ENCODE measurements around the gene MUC2. TPM values are rescaled to one million over a fixed set of nuclear protein-coding genes. Genes with fewer than 3 reads are reported as not detected.

Gene MUC2
- total RNA-seq = not detected in 2 replicates

GRCh38 chr11:1074244-1075221 is at the start of gene MUC2:
TSS of gene MUC2 (plus strand) at chr11:1074874.

GRCh38 chr11:1036303-1036923 is 38.3 kb upstream of the MUC2 start, which contains the start of gene MUC6:
TSS of gene MUC6 (minus strand) at chr11:1036718. CDS start at chr11:1036655, 63 bp downstream.

Other genes starting within 250 kb of the MUC2 start
- 0.43 and 2.4 TPM in 2 replicates for gene CRACR2B, start 247.0 kb upstream of the MUC2 start, total RNA-seq
- gene CD151, start 241.9 kb upstream of the MUC2 start, total RNA-seq = 274 and 430 TPM in 2 replicates
- 15.1 and 37.4 TPM in 2 replicates for gene POLR2L, start 232.3 kb upstream of the MUC2 start, total RNA-seq
- 45.0 and 53.3 TPM in 2 replicates for gene TSPAN4, start 232.0 kb upstream of the MUC2 start, total RNA-seq
- 56.9 and 59.9 TPM in 2 replicates for gene CHID1, start 164.1 kb upstream of the MUC2 start, total RNA-seq
- gene AP2A2, start 149.0 kb upstream of the MUC2 start, total RNA-seq = 16.4 and 17.1 TPM in 2 replicates
- not detected in 2 replicates for gene MUC6, start 38.2 kb upstream of the MUC2 start, total RNA-seq
- under 0.01 TPM in 1 of 2 replicates, not detected in the other for gene MUC5AC, start 83.1 kb downstream of the MUC2 start, total RNA-seq
- gene MUC5B, start 148.2 kb downstream of the MUC2 start, total RNA-seq = not detected in 2 replicates
- gene TOLLIP, start 234.8 kb downstream of the MUC2 start, total RNA-seq = 34.9 and 37.3 TPM in 2 replicates

Measured in tracheal epithelial cell (primary cell).